IMR-90 (cell line): Measurements from ENCODE around the gene TIAM2. TPM values are rescaled to one million over a fixed set of nuclear protein-coding genes. Genes with fewer than 3 reads are reported as not detected.

Experiments used
- ATAC-seq: fragments of 200-7000 bp; cut with Tn5 transposase; 2 replicates; pipeline ENCODE4 v1.9.1; 2020; ENCODE audit warnings: low read depth, mild to moderate bottlenecking, moderate library complexity
- BruUV-seq: library from RNA; stranded (reverse); fragments of 400-500 nt; replicated peaks from 2 replicates; lab custom pipeline; 2021; lab: Mats Ljungman, UMichigan
- CTCF ChIA-PET: fragments of 300-600 bp; formaldehyde crosslinking; extraction: SDS; loops from one replicate; lab custom pipeline; 2021; ENCODE audit warnings: antibody characterized with exemption; lab: Yijun Ruan, JAX
- POLR2A ChIA-PET: fragments of 300-600 bp; sonication (Branson Sonifier 250); formaldehyde crosslinking; loops from one replicate; lab custom pipeline; 2022; ENCODE audit warnings: antibody characterized with exemption; ENCODE audit not compliant: unreplicated experiment; lab: Charles Lee
- DNase-seq: peaks from one replicate; pipeline ENCODE4 v3.0.0; 2013
- H2AFZ ChIP-seq: replicated peaks from 2 replicates; pipeline ENCODE3; 2013; ENCODE audit warnings: low read length, mild to moderate bottlenecking; ENCODE audit not compliant: poor library complexity
- H2AK5ac ChIP-seq: 2 replicates; pipeline ENCODE4 v1.6.1; 2013; ENCODE audit warnings: low read depth, low read length, inconsistent platforms
- H2AK9ac ChIP-seq: replicated peaks from 2 replicates; pipeline ENCODE3; 2013; ENCODE audit warnings: mild to moderate bottlenecking, low read depth, low read length, moderate library complexity; ENCODE audit not compliant: poor library complexity
- H2BK120ac ChIP-seq: 2 replicates; pipeline ENCODE4 v1.6.1; 2013; ENCODE audit warnings: low read depth, low read length, inconsistent platforms
- H2BK15ac ChIP-seq: 3 replicates; pipeline ENCODE4 v1.6.1; 2013; ENCODE audit warnings: low read depth, low read length, inconsistent platforms
- H2BK20ac ChIP-seq: 2 replicates; pipeline ENCODE4 v1.6.1; 2013; ENCODE audit warnings: low read depth, mild to moderate bottlenecking, inconsistent platforms, low read length, moderate library complexity
- H2BK5ac ChIP-seq: 2 replicates; pipeline ENCODE4 v1.6.1; 2013; ENCODE audit warnings: mild to moderate bottlenecking, low read depth, low read length, inconsistent platforms; ENCODE audit not compliant: poor library complexity, severe bottlenecking
- H3K14ac ChIP-seq: replicated peaks from 2 replicates; pipeline ENCODE4 v1.6.1; 2013; ENCODE audit warnings: low read depth, low read length, inconsistent platforms
- H3K18ac ChIP-seq: 2 replicates; pipeline ENCODE4 v1.6.1; 2013; ENCODE audit warnings: low read depth, low read length, control low read depth
- H3K23ac ChIP-seq: 2 replicates; pipeline ENCODE4 v1.6.1; 2013; ENCODE audit warnings: low read depth, low read length, inconsistent platforms
- H3K27ac ChIP-seq: 2 replicates; pipeline ENCODE4 v1.5.1; 2013; ENCODE audit warnings: mild to moderate bottlenecking, control low read depth, low read length; ENCODE audit not compliant: insufficient read depth
- H3K27me3 ChIP-seq: 2 replicates; pipeline ENCODE4 v1.6.1; 2013; ENCODE audit warnings: low read length; ENCODE audit not compliant: control insufficient read depth, insufficient read depth
- H3K36me3 ChIP-seq: 2 replicates; pipeline ENCODE4 v1.6.1; 2013; ENCODE audit warnings: low read length, mixed read lengths; ENCODE audit not compliant: control insufficient read depth, insufficient read depth
- H3K4ac ChIP-seq: 2 replicates; pipeline ENCODE4 v1.6.1; 2013; ENCODE audit warnings: low read depth, low read length, inconsistent platforms
- H3K4me1 ChIP-seq: 2 replicates; pipeline ENCODE4 v1.6.1; 2013; ENCODE audit warnings: low read length, mixed read lengths; ENCODE audit not compliant: control insufficient read depth, insufficient read depth
- H3K4me2 ChIP-seq: 2 replicates; pipeline ENCODE4 v1.6.1; 2013; ENCODE audit warnings: low read depth, mild to moderate bottlenecking, control low read depth, low read length, moderate library complexity
- H3K4me3 ChIP-seq: 2 replicates; pipeline ENCODE4 v1.5.1; 2013; ENCODE audit warnings: low read depth, mild to moderate bottlenecking, control low read depth, low read length, moderate library complexity; ENCODE audit not compliant: insufficient read depth
- H3K56ac ChIP-seq: 2 replicates; pipeline ENCODE4 v1.6.1; 2013; ENCODE audit warnings: low read length, inconsistent platforms; ENCODE audit not compliant: insufficient read depth; ENCODE audit errors: extremely low read depth
- H3K79me1 ChIP-seq, 2 experiments: 2 replicates each; pipeline ENCODE4 v1.6.1; 2013; ENCODE audit warnings: low read length in 2 of 2, inconsistent platforms in 1 of 2, low read depth in 1 of 2
- H3K9ac ChIP-seq: 2 replicates; pipeline ENCODE4 v1.6.1; 2013; ENCODE audit warnings: low read depth, low read length, control low read depth
- H3K9me1 ChIP-seq: 2 replicates; pipeline ENCODE4 v1.6.1; 2013; ENCODE audit warnings: low read length, inconsistent platforms; ENCODE audit not compliant: insufficient read depth
- H3K9me3 ChIP-seq: 2 replicates; pipeline ENCODE4 v1.6.1; 2013; ENCODE audit warnings: low read length; ENCODE audit not compliant: control insufficient read depth, insufficient read depth
- H4K20me1 ChIP-seq: 2 replicates; pipeline ENCODE4 v1.6.1; 2013; ENCODE audit warnings: low read length, inconsistent platforms; ENCODE audit not compliant: insufficient read depth
- H4K5ac ChIP-seq: 2 replicates; pipeline ENCODE4 v1.6.1; 2013; ENCODE audit warnings: mild to moderate bottlenecking, low read depth, low read length, control low read depth
- H4K8ac ChIP-seq, 2 experiments: 2 replicates each; pipeline ENCODE4 v1.6.1; 2013; ENCODE audit warnings: low read depth in 2 of 2, low read length in 2 of 2, control low read depth in 1 of 2, inconsistent platforms in 1 of 2
- H4K91ac ChIP-seq: 2 replicates; pipeline ENCODE4 v1.6.1; 2013; ENCODE audit warnings: low read depth, low read length, inconsistent platforms; ENCODE audit not compliant: insufficient read depth
- CEBPB ChIP-seq: IDR thresholded peaks from 2 replicates; pipeline ENCODE4 v1.6.1; 2012; ENCODE audit warnings: low read depth, low read length, improper control_type of control experiment
- SMC3 ChIP-seq: fragments of 150-350 bp; IDR thresholded peaks from 2 replicates; pipeline ENCODE4 v1.6.1; 2016; ENCODE audit warnings: low read depth, mild to moderate bottlenecking, antibody characterized with exemption, low read length, moderate library complexity
- WGBS, 2 experiments: methylation state at CpG; one replicate each; pipeline versions ENCODE4 v1.1.5 to v1.1.7; 2013; ENCODE audit warnings: missing lambda C conversion rate in 2 of 2; ENCODE audit not compliant: insufficient read length in 1 of 2; ENCODE audit errors: extremely low coverage in 2 of 2; 5-methylcytosine and 5-hydroxymethylcytosine counted together
- dilution Hi-C: fragments of 300-500 bp; cut with HindIII; formaldehyde crosslinking; loops from one replicate; pipeline ENCODE4 v1.14.3; 2018; ENCODE audit warnings: low sequenced_read_pairs; ENCODE audit not compliant: unreplicated experiment
- in situ Hi-C: fragments of 300-500 bp; cut with MboI; formaldehyde crosslinking; loops from 3 replicates; pipeline ENCODE4 v1.14.3; 2019; ENCODE audit warnings: low sequenced_read_pairs, inconsistent platforms, mixed read lengths
- intact Hi-C: fragments of 100-400 bp; cut with micrococcal nuclease; formaldehyde crosslinking; loops from 2 replicates; pipeline ENCODE4 v1.10.0; 2022
- polyA plus RNA-seq, 3 experiments: library from polyadenylated mRNA; depleted of rRNA; stranded (reverse); fragments of >200 nt; gene quantifications; 2 replicates each; pipeline ENCODE4 v1.2.3, GENCODE V29; 2012; ENCODE audit warnings: low replicate concordance in 1 of 3
- total RNA-seq: library from RNA; depleted of rRNA; stranded (reverse); fragments of >200 nt; gene quantifications from 2 replicates; pipeline ENCODE4 v1.2.3, GENCODE V29; 2012
- TF ChIP-seq, protein P1 (sequence below): fragments of 150-350 bp; IDR thresholded peaks from 2 replicates; pipeline ENCODE4 v1.6.1; 2017; ENCODE audit warnings: mild to moderate bottlenecking, antibody characterized with exemption, low read length, low read depth

TIAM2 gene
- total and polyA plus RNA-seq, 2 of the 4 experiments (the other 2 are of a cell fraction) = 3.1 to 4.7 TPM

GRCh38 chr6:155001482-155001881 is 6.4 kb downstream of the TIAM2 start:
- H3K4me3 ChIP-seq = no peak overlapping the region
- in situ Hi-C loops (loop anchor here (10.0 kb wide), 1 partner anchor 163 kb away; no protein-coding TSS in a partner anchor), dilution Hi-C loops (no loop called here), intact Hi-C loops (no loop called here)
- peaks cover 7% of the 10 kb centered on the region; the same call in 1 of the 2 replicates for H3K9me1 ChIP-seq
- DNase-seq (peak; percentile 47), ATAC-seq (peak; percentile 42)
- H2AFZ ChIP-seq = no peak overlapping the region
- peaks cover 6 to 31% of the 10 kb centered on the region in 2 experiments; a peak in 3 of 4 replicates for H3K79me1 ChIP-seq
- H2BK120ac ChIP-seq = no peak overlapping the region
- no peak overlapping the region for H3K4ac ChIP-seq
- no peak overlapping the region for H2AK9ac ChIP-seq
- no peaks in the 10 kb centered on the region for H3K27me3 ChIP-seq
- H4K5ac ChIP-seq = no peak overlapping the region
- no peak overlapping the region for H3K14ac ChIP-seq
- H4K8ac ChIP-seq = no peak overlapping the region
- no peaks in the 10 kb centered on the region for H3K9me3 ChIP-seq
- no peak overlapping the region for H3K56ac ChIP-seq
- no peak overlapping the region for H2AK5ac ChIP-seq
- WGBS, 2 experiments = no CpG with 5 or more reads among the region's 5 CpGs
- H4K91ac ChIP-seq = no peak overlapping the region
- no peak overlapping the region for H3K18ac ChIP-seq
- no peaks in the 10 kb centered on the region; the same call in 1 of the 2 replicates for H3K4me1 ChIP-seq
- H4K20me1 ChIP-seq = no peaks in the 10 kb centered on the region
- H2BK5ac ChIP-seq = no peak overlapping the region
- no peak overlapping the region for H2BK15ac ChIP-seq
- ChIA-PET POLR2A (interaction anchor here (1.0 kb wide), 1 partner anchor 10 kb away, joined by 3 read pairs; no protein-coding TSS in a partner anchor), CTCF (interaction anchor here (0.7 kb wide), 1 partner anchor 38 kb away, joined by 5 read pairs; no protein-coding TSS in a partner anchor)
- no peaks in the 10 kb centered on the region for H3K36me3 ChIP-seq
- TF ChIP-seq, protein P1, sequence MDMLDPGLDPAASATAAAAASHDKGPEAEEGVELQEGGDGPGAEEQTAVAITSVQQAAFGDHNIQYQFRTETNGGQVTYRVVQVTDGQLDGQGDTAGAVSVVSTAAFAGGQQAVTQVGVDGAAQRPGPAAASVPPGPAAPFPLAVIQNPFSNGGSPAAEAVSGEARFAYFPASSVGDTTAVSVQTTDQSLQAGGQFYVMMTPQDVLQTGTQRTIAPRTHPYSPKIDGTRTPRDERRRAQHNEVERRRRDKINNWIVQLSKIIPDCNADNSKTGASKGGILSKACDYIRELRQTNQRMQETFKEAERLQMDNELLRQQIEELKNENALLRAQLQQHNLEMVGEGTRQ = no peak
- TF ChIP-seq CEBPB (peak; percentile 30; the same call in 1 of the 2 replicates), SMC3 (no peak)
- BruUV-seq = no TSS peak
- no peak overlapping the region for H3K4me2 ChIP-seq
- H3K23ac ChIP-seq = no peak overlapping the region
- no peak overlapping the region for H3K9ac ChIP-seq
- H2BK20ac ChIP-seq = no peak overlapping the region
- no peak overlapping the region for H3K27ac ChIP-seq
